OCI-LY7 (cell line): Measurements from ENCODE around the gene RASAL1.

Experiments used
- CTCF ChIP-seq: fragments of 200-600 bp; sonication (generic); conservative IDR thresholded peaks from 2 replicates; pipeline ENCODE4 v1.5.1; 2014; ENCODE audit warnings: mild to moderate bottlenecking, antibody characterized with exemption, low read length, moderate library complexity, mixed read lengths
- EZH2phosphoT487 ChIP-seq: fragments of 200-600 bp; sonication (generic); IDR thresholded peaks from 2 replicates; pipeline ENCODE4 v1.6.1; 2018; ENCODE audit warnings: low read depth, borderline replicate concordance, mild to moderate bottlenecking, mixed run types, antibody characterized with exemption, low read length, moderate library complexity, mixed read lengths

DNA sequence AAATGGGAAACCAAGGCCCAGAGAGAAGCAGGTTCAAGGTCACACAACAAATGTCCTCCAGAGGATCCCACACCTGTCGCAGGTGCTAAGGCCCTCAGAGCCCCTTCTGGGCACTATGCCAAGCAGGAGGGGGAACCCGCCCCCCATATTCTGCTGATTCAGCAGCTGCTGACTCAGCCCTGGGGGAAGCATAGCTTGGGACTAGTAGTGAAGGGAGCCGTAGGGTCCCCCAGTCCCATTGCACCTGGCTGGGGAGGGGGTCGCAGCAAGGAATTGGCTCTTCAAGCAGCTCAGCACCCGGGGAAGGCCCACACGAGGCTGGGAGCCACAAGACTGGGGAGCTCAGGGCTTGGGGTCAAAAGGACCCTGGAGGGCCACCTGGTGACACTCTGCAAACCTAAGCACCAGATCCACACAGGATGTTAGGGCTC, 1.0 kb downstream of the RASAL1 start:
- TF ChIP-seq EZH2phosphoT487 (no peak), CTCF (no peak)
